Measurements from ENCODE around the gene SPPL3. TPM values are rescaled to one million over a fixed set of nuclear protein-coding genes. Genes with fewer than 3 reads are reported as not detected.

The SPPL3 gene
- total and polyA plus RNA-seq, 10 donors = 9.0 to 76.9 (median 44.0) TPM

- Histone ChIP-seq H3K9me3 (no peaks in the 10 kb centered on the region), H3K27me3 (replicated peaks in 1 of 7) (no peaks in the 10 kb centered on the region), H3K27ac (peak overlapping the region; percentile 48 to 89 (median 78)), H3K36me3 (peaks cover 0 to 41% (median 14%) of the 10 kb centered on the region in 6 donors), H3K4me3 (peak overlapping the region in 3 of 8 donors; percentile 18 to 56 (median 20)), H3K4me1 (peaks cover 0 to 45% (median 7%) of the 10 kb centered on the region in 6 donors)
- intact Hi-C loops (cut with DNase I; ENCODE audit: low total_unique reads) = no loop called here
- DNase-seq = peak; percentile 83
- 58 to 78% (median 72%) methylated on average over 15 to 33 of the region's 33 CpGs for WGBS, 5 donors
- TF ChIP-seq POLR2A (IDR thresholded peaks at IDR 0.05) = peak in 1 of 3 donors; percentile 34
- TF ChIP-seq POLR2AphosphoS5 (IDR thresholded peaks at IDR 0.05) = peak; percentile 36 to 96 (median 90)
- TF ChIP-seq CTCF (IDR thresholded peaks at IDR 0.05 in 8 of 11, conservative IDR thresholded peaks at IDR 0.05 in 3 of 11) = no peak
Observed at GRCh38 chr12:120741476-120742421, 162.4 kb downstream of the SPPL3 start.

- WGBS, 5 donors = 74 to 89% (median 87%) methylated on average over 14 to 15 of the region's 15 CpGs
- peaks cover 0 to 48% (median 14%) of the 10 kb centered on the region in 6 donors for H3K36me3 ChIP-seq
- no peaks in the 10 kb centered on the region for H3K27me3 ChIP-seq (replicated peaks in 1 of 7)
- intact Hi-C loops (cut with DNase I; ENCODE audit: low total_unique reads) = no loop called here
- H3K9me3 ChIP-seq = no peaks in the 10 kb centered on the region
- H3K27ac ChIP-seq = peak overlapping the region; percentile 35 to 89 (median 78)
- peaks cover 0 to 42% (median 7%) of the 10 kb centered on the region in 6 donors for H3K4me1 ChIP-seq
- peak; percentile 49 for DNase-seq
- TF ChIP-seq POLR2AphosphoS5 (IDR thresholded peaks at IDR 0.05) = no peak
- no peak for TF ChIP-seq CTCF (IDR thresholded peaks at IDR 0.05 in 8 of 11, conservative IDR thresholded peaks at IDR 0.05 in 3 of 11)
- TF ChIP-seq POLR2A (IDR thresholded peaks at IDR 0.05) = no peak
- peak overlapping the region in 3 of 8 donors; percentile 18 to 56 (median 20) for H3K4me3 ChIP-seq
Observed at GRCh38 chr12:120740871-120741270, 163.3 kb downstream of the SPPL3 start.

GRCh38 chr12:120739821-120740613 lies 164.1 kb downstream of the SPPL3 start:
- intact Hi-C loops (cut with DNase I; ENCODE audit: low total_unique reads) = no loop called here
- H3K9me3 ChIP-seq = no peaks in the 10 kb centered on the region
- 74 to 80% (median 78%) methylated on average over 6 to 16 of the region's 16 CpGs for WGBS, 5 donors
- H3K4me3 ChIP-seq = peak overlapping the region in 2 of 8 donors; percentile 20 to 56
- no peak for TF ChIP-seq POLR2AphosphoS5 (IDR thresholded peaks at IDR 0.05)
- TF ChIP-seq POLR2A (IDR thresholded peaks at IDR 0.05) = no peak
- TF ChIP-seq CTCF (IDR thresholded peaks at IDR 0.05 in 8 of 11, conservative IDR thresholded peaks at IDR 0.05 in 3 of 11) = no peak
- no peaks in the 10 kb centered on the region for H3K27me3 ChIP-seq (replicated peaks in 1 of 7)
- peaks cover 0 to 34% (median 7%) of the 10 kb centered on the region in 6 donors for H3K4me1 ChIP-seq
- peak overlapping the region; percentile 35 to 89 (median 78) for H3K27ac ChIP-seq
- DNase-seq = peak; percentile 70
- H3K36me3 ChIP-seq = peaks cover 0 to 48% (median 14%) of the 10 kb centered on the region in 6 donors
